GM21825 (cell line): ENCODE measurements around the gene DPP6.
"Not testable (repeated sequence)": the region's sequence is repeated elsewhere in the genome, so short reads cannot be mapped to it uniquely, and the experiment has no call there.

Experiments used
- ATAC-seq: cut with Tn5 transposase; IDR thresholded peaks from one replicate; pipeline ENCODE4 v1.9.1; 2021; ENCODE audit warnings: mild to moderate bottlenecking, moderate library complexity; ENCODE audit not compliant: unreplicated experiment

Gene DPP6

DNA sequence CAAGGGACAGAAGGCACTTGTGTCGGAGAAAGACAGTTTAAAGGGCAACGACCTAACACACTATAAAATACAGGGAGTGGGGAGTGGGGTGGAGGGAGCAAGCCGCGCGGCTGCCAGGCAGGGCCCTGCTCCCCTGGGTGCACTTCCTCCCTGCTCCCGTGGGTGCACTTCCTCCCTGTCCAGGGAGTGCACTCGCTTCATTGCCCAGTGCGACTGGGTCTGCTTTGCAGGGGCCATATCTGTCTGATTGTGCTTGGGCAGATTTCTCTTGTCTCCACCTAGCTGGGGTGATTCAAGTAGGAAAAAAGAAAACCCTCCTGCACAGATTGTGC, 94.5 kb downstream of the DPP6 start:
- not testable (repeated sequence) for ATAC-seq

GRCh38 chr7:154148791-154149516, 96.8 kb downstream of the DPP6 start:
- ATAC-seq, result not testable (repeated sequence)

GRCh38 chr7:154150656-154151055, 98.5 kb downstream of the DPP6 start:
- ATAC-seq, result not testable (repeated sequence)

- not testable (repeated sequence) for ATAC-seq
These were observed 99.1 kb downstream of the DPP6 start for GRCh38 chr7:154151306-154151705.

- ATAC-seq, result not testable (repeated sequence)
These were observed 103.7 kb downstream of the DPP6 start for GRCh38 chr7:154155928-154156327.

DNA sequence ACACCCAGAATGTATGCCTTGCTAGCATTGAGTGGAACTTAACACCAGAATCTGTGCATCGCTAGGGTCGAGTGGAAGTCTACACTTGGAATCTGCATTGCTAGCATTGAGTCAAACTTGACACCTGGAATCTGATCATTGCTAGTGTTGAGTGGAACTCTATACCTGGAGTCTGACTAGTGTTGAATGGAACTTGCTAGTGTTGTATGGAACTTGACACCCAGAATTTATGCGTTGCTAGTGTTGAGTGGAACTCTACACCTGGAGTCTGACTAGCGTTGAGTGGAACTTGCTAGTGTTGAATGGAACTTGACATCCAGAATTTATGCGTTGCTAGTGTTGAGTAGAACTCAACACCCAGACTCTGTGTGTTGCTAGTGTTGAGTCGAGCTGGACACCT, 110.7 kb downstream of the DPP6 start:
- ATAC-seq, result not testable (repeated sequence)

DNA sequence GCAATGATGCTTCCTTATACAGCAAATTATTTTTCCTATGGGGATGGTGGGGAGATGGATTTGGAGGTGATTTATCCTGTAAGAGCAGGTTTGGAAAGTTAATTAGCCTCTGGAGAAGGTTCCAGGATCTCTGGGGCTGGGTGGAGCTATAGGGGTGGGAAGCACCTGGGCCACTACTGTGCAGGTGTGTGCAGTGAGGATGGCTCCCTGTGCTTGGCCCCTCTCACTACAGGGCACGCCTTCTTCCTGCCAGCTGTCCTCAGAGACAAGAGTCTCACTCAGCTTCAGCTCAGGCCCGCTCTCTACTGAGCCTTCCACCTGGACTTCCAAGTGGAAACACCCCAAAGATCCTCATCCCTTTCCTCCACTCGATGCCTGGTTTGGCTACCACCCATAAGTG, 111.4 kb downstream of the DPP6 start:
- ATAC-seq, result not testable (repeated sequence)

GRCh38 chr7:154167051-154167450, 114.9 kb downstream of the DPP6 start:
- no peak for ATAC-seq

GRCh38 chr7:154167807-154168206, 115.6 kb downstream of the DPP6 start:
- ATAC-seq, result no peak

GRCh38 chr7:154171422-154171821, 119.2 kb downstream of the DPP6 start:
- no peak for ATAC-seq

GRCh38 chr7:154172236-154172635, 120.0 kb downstream of the DPP6 start:
- ATAC-seq, result no peak

DNA sequence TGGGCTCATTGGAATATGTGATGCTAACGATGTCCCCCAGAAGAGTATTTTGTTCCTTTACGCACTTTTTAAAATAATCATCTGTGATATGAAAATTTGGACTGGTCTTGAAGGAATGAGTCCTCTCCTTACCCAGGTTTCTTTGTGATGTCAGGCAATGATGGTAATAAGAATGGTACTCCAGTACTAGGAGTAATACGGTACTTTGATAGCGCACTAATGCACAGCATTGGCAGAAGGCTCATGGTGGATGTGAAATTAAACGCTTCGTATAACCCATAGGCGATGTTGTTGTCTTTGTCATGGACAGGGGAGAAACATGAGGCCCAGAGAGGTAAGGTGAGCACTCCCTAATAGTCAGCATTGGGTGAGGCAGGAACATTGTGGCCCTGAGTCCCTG, 125.4 kb downstream of the DPP6 start:
- ATAC-seq, result no peak

- no peak for ATAC-seq
These were observed 126.7 kb downstream of the DPP6 start for GRCh38 chr7:154178895-154179294.

GRCh38 chr7:154183482-154183881, 131.3 kb downstream of the DPP6 start:
- no peak for ATAC-seq

- ATAC-seq, result no peak
These were observed 131.7 kb downstream of the DPP6 start for GRCh38 chr7:154183946-154184345.

- ATAC-seq, result no peak
These were observed 134.6 kb downstream of the DPP6 start for GRCh38 chr7:154186811-154187210.

GRCh38 chr7:154188330-154188729, 136.1 kb downstream of the DPP6 start:
- ATAC-seq, result no peak

DNA sequence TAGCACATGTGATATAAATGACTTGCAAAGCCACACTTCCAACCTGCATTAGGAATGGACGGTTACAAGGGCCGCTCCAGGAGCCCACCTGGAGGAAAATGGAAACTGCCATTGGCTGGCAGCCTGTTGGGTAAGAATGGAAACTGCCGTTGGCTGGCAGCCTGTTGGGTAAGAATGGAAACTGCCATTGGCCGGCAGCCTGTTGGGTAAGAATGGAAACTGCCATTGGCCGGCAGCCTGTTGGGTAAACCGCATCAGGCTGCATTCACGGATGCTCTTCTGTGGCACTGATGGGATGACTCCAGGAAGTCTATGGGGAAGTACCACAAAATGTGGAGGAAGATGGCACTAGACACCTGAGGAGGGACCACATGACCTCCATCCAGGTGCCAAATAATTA, 143.1 kb downstream of the DPP6 start:
- no peak for ATAC-seq

DNA sequence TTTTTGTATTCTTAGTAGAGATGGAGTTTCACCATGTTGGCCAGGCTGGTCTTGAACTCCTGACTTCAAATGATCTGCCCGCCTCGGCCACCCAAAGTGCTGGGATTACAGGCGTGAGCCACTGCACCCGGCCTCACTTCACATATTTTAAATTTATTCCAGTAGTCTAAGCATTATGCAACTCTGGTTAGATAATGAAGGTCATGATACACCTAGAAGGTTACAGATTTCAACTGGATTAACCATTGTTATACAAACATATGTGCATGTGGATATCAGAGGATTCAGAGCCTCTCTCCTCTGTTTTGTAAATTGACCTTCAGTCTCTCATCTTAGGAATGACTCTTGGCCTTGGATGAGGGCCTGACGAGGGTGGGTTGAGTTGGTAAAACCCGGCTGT, 146.3 kb downstream of the DPP6 start:
- no peak for ATAC-seq

- no peak for ATAC-seq
These were observed 148.0 kb downstream of the DPP6 start for GRCh38 chr7:154200241-154200640.

DNA sequence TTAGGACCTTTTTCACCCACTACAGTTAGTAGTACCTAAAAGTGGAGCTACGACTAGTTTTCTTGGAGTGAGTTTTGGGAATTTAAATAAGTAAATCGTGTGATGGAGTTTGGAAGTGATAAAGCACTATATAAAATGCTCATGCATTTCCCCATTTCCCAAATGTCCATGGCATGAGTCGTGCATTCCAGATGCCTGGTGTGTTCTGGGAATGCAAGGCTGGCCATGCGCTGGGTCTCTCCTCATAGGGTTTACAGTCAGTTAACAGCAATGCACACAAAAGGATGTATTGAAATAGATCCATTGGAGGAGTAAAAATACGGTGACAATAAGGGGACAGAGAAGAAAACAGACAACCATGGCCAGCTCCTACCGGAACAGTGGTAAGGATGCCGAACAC, 149.8 kb downstream of the DPP6 start:
- ATAC-seq, result no peak

DNA sequence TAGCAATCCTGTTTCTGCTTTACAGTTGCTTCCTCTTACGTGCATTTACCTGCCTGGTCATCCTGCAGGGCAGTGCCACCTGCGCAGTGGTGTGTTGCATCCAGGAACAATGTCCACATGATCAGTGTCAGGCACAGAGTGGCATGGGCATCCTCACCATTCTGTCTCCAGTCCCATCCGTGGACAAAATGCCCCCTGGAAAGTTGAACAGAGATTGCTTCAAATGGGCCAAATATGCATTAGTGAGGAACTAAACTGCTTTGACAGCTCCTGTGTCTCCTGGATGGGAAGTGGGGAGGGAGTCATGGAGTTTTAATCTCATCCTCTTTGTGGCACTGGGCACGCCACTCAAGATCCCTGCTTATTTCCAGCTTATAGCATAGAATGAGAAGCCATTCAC, 151.8 kb downstream of the DPP6 start:
- ATAC-seq, result no peak

DNA sequence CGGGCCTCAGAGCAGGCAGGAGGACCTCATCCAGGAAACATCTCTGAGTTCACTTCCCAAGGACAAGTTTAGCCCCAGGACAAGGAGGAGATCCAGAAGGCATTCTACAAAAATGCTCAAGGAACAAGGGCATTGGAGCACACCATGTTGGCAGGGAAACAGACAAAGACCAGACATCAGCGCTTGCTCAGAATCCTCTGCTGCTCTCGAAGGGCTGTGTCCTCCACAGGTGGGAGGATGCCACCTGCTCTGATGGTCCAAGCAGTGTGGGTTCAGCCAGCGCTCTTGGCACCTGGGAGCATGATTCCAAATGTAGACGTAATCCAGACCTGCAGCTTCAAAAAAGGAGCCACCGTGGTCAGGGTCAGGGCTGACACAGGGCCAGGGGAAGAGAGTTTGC, 160.7 kb downstream of the DPP6 start:
- no peak for ATAC-seq
